GM12878 (cell line): ENCODE measurements around the gene RASGRP2. TPM values are rescaled to one million over a fixed set of nuclear protein-coding genes. Genes with fewer than 3 reads are reported as not detected.

Experiments used
- ATAC-seq: fragments of 200-7000 bp; cut with Tn5 transposase; 3 replicates; pipeline ENCODE4 v1.9.1; 2020; ENCODE audit warnings: mild to moderate bottlenecking, moderate library complexity
- BruUV-seq: library from RNA; stranded (reverse); fragments of 400-500 nt; replicated peaks from 2 replicates; lab custom pipeline; 2021; lab: Mats Ljungman, UMichigan
- CTCF ChIA-PET: fragments of 300-600 bp; sonication (Branson Sonifier 250); formaldehyde crosslinking; extraction: SDS; loops from one replicate; lab custom pipeline; 2021; ENCODE audit warnings: inconsistent platforms; lab: Yijun Ruan, JAX
- POLR2A ChIA-PET: fragments of 350-600 bp; formaldehyde crosslinking; extraction: SDS; loops from one replicate; lab custom pipeline; 2021; ENCODE audit warnings: inconsistent platforms; lab: Charles Lee
- RAD21 ChIA-PET: fragments of 300-600 bp; sonication (Branson Sonifier 250); formaldehyde crosslinking; loops from one replicate; lab custom pipeline; 2023; ENCODE audit warnings: antibody characterized with exemption; ENCODE audit not compliant: unreplicated experiment; lab: Charles Lee
- SMC1A ChIA-PET: fragments of 300-600 bp; sonication (Branson Sonifier 250); formaldehyde crosslinking; loops from one replicate; lab custom pipeline; 2023; ENCODE audit not compliant: unreplicated experiment, uncharacterized antibody; lab: Charles Lee
- DNase-seq: peaks from one replicate; pipeline ENCODE4 v3.0.0-alpha.2; 2011; ENCODE audit warnings: low read depth, low spot score
- FAIRE-seq: peaks from 3 replicates; lab custom pipeline; 2011; peaks lifted over from hg19 to GRCh38; lab: Jason Lieb, UNC
- H2AFZ ChIP-seq: 2 replicates; pipeline ENCODE4 v1.6.0; 2011; ENCODE audit warnings: low read depth, low read length, control low read depth; ENCODE audit not compliant: control insufficient read depth
- H3K27ac ChIP-seq: 2 replicates; pipeline ENCODE4 v1.5.1; 2011; ENCODE audit warnings: control low read depth; ENCODE audit not compliant: control insufficient read depth, insufficient read depth
- H3K27me3 ChIP-seq, 2 experiments: replicated peaks in 1 of 2; 2 replicates each; pipeline versions ENCODE4 v1.6.0 to v1.6.1; 2011; ENCODE audit warnings: low read length in 1 of 2; ENCODE audit not compliant: control insufficient read depth in 2 of 2, insufficient read depth in 2 of 2
- H3K36me3 ChIP-seq, 2 experiments: 2 replicates each; pipeline ENCODE4 v1.5.1; 2011; ENCODE audit warnings: low read length in 1 of 2; ENCODE audit not compliant: control insufficient read depth in 2 of 2, insufficient read depth in 2 of 2
- H3K4me1 ChIP-seq: 2 replicates; pipeline ENCODE4 v1.6.1; 2011; ENCODE audit warnings: mild to moderate bottlenecking, low read length, moderate library complexity, mixed read lengths; ENCODE audit not compliant: control insufficient read depth, insufficient read depth
- H3K4me2 ChIP-seq: 2 replicates; pipeline ENCODE4 v1.6.0; 2011; ENCODE audit warnings: control low read depth; ENCODE audit not compliant: control insufficient read depth, insufficient read depth
- H3K4me3 ChIP-seq: fragments of 200-600 bp; sonication (generic); 2 replicates; pipeline ENCODE4 v1.5.1; 2016
- H3K79me2 ChIP-seq: 2 replicates; pipeline ENCODE4 v1.6.0; 2011; ENCODE audit warnings: low read length; ENCODE audit not compliant: control insufficient read depth, insufficient read depth
- H3K9ac ChIP-seq: 2 replicates; pipeline ENCODE4 v1.8.0; 2011; ENCODE audit warnings: low read length, control low read depth, mixed read lengths; ENCODE audit not compliant: control insufficient read depth, insufficient read depth
- H3K9me3 ChIP-seq: replicated peaks from 3 replicates; pipeline ENCODE4 v1.5.1; 2011; ENCODE audit warnings: mild to moderate bottlenecking, low read length; ENCODE audit not compliant: control insufficient read depth, insufficient read depth
- H4K20me1 ChIP-seq: 2 replicates; pipeline ENCODE4 v1.6.0; 2011; ENCODE audit not compliant: control insufficient read depth, insufficient read depth
- CBX5 ChIP-seq: sonication (generic); IDR thresholded peaks from 2 replicates; pipeline ENCODE4 v1.6.1; 2016; ENCODE audit warnings: low read depth, moderate library complexity, mild to moderate bottlenecking, inconsistent platforms
- CREM ChIP-seq: IDR thresholded peaks from 2 replicates; pipeline ENCODE4 v1.6.1; 2014; ENCODE audit warnings: antibody characterized with exemption, low read depth
- DPF2 ChIP-seq: fragments of 450-650 bp; IDR thresholded peaks from 2 replicates; pipeline ENCODE4 v1.6.1; 2017; ENCODE audit warnings: mild to moderate bottlenecking
- FOXK2 ChIP-seq: fragments of 450-650 bp; IDR thresholded peaks from 2 replicates; pipeline ENCODE4 v1.6.1; 2017; ENCODE audit warnings: mild to moderate bottlenecking, moderate library complexity
- HDAC6 ChIP-seq: fragments of 200-600 bp; sonication (generic); IDR thresholded peaks from one replicate; pipeline ENCODE4 v1.8.0; 2017; ENCODE audit warnings: antibody characterized with exemption; ENCODE audit not compliant: unreplicated experiment
- MTA3 ChIP-seq: IDR thresholded peaks from 2 replicates; pipeline ENCODE4 v1.6.1; 2012; ENCODE audit warnings: low read length, inconsistent platforms, borderline replicate concordance
- NR2F1 ChIP-seq: fragments of 450-650 bp; conservative IDR thresholded peaks from 2 replicates; pipeline ENCODE4 v1.6.1; 2017; ENCODE audit warnings: mild to moderate bottlenecking
- RAD51 ChIP-seq: fragments of 450-650 bp; IDR thresholded peaks from 2 replicates; pipeline ENCODE4 v1.6.1; 2016; ENCODE audit warnings: moderate library complexity, mild to moderate bottlenecking, inconsistent platforms
- RCOR1 ChIP-seq: conservative IDR thresholded peaks from 2 replicates; pipeline ENCODE4 v1.6.1; 2012; ENCODE audit warnings: low read depth, low read length, improper control_type of control experiment
- RFX5 ChIP-seq: IDR thresholded peaks from 2 replicates; pipeline ENCODE4 v1.6.1; 2011; ENCODE audit warnings: low read depth, low read length, improper control_type of control experiment
- TBL1XR1 ChIP-seq: IDR thresholded peaks from 2 replicates; pipeline ENCODE4 v1.6.1; 2012; ENCODE audit warnings: low read depth, low read length, improper control_type of control experiment
- USF1 ChIP-seq: IDR thresholded peaks from 2 replicates; pipeline ENCODE4 v1.6.1; 2011; ENCODE audit warnings: borderline replicate concordance, low read depth, mild to moderate bottlenecking, moderate library complexity, mixed read lengths, low read length; ENCODE audit not compliant: insufficient read depth; ENCODE audit errors: extremely low read length
- ZNF24 ChIP-seq: fragments of 450-650 bp; IDR thresholded peaks from 2 replicates; pipeline ENCODE4 v1.6.1; 2017; ENCODE audit warnings: antibody characterized with exemption, mild to moderate bottlenecking
- WGBS: methylation state at CpG from one replicate; pipeline ENCODE4 v1.1.6; 2016; ENCODE audit warnings: low lambda C conversion rate; ENCODE audit not compliant: insufficient replicate concordance, insufficient coverage; ENCODE audit errors: missing lambda C conversion rate; 5-methylcytosine and 5-hydroxymethylcytosine counted together
- in situ Hi-C: fragments of 300-500 bp; cut with MboI; formaldehyde crosslinking; loops from 9 replicates; pipeline ENCODE4 v1.14.3; 2018; ENCODE audit warnings: mixed read lengths
- intact Hi-C: fragments of 100-400 bp; cut with micrococcal nuclease; formaldehyde crosslinking; loops from one replicate; pipeline ENCODE4 v1.14.2; 2022; ENCODE audit not compliant: unreplicated experiment
- polyA plus RNA-seq, 11 experiments: library from polyadenylated mRNA; depleted of rRNA in 4 of 11; unstranded in 6 of 11; stranded (reverse) in 5 of 11; fragments of >200 nt; fragmentation: Nextera tagmentation in 4 of 11; fragmentation: Illumina TruSeq in 1 of 11; extraction: Ambion mirVana in 4 of 11; extraction: Trizol in 1 of 11; gene quantifications; 1 replicate in 1 of 11; 2 replicates in 10 of 11; pipeline versions ENCODE4 v1.2.1 to v1.2.3, GENCODE V29; 2011 to 2016; ENCODE audit warnings: inconsistent platforms in 2 of 11, missing spikeins in 2 of 11, low read depth in 1 of 11
- total RNA-seq, 4 experiments: library from RNA; depleted of rRNA in 3 of 4; stranded (reverse); fragments of >200 nt in 3 of 4; fragmentation: Illumina TruSeq in 1 of 4; extraction: Trizol in 1 of 4; gene quantifications; 2 replicates each; pipeline versions ENCODE4 v1.2.1 to v1.2.3, GENCODE V29; 2013 to 2021
- TF ChIP-seq, protein P1 (sequence below): fragments of 450-650 bp; IDR thresholded peaks from 2 replicates; pipeline ENCODE4 v1.6.1; 2016; ENCODE audit warnings: mild to moderate bottlenecking, moderate library complexity, borderline replicate concordance

The RASGRP2 gene
- total and polyA plus RNA-seq, 10 of the 15 experiments (the other 5 are each of a cell fraction or from before 2014, with no cell fraction given), result 0.26 to 9.0 (median 5.4) TPM

DNA sequence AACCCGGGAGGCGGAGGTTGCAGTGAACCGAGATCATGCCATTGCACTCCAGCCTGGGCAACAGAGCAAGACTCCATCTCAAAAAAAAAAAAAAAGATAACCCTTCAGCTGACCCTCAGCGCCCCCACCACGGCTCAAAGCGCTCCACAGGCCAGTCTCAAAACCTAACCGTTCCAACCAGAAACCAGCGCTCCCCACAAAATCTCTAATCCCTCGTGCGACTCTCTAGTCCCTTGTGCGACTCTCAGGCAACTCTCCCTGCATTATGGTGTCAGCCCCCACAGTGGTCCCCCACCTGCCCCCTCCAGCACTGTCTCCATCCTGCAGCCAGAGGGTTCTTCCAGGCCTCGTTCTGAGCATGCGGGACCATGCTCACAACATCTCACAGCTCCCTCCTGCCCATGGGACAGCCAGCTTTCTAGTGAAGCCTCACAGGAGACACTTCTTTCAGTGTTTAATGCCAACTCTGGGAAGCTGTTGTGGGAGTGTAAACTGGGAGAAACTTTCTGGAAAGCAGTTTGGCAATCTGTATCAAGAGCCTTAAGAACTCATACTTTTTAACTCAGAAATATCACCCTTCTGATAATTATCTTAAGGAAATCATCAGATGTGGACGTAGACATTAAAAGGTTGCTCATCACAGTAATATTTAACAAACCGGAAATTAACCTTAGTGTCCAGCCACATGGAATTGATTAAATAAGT is 4.2 kb upstream of the RASGRP2 start:
- SMC1A ChIA-PET, result interaction anchor here (0.9 kb wide), 1 partner anchor 24 kb away, joined by 4 read pairs; no protein-coding TSS in a partner anchor
- POLR2A ChIA-PET, result interaction anchor here (0.6 to 1.0 kb wide), 3 partner anchors 11 to 24 kb away, joined by 3 read pairs; no protein-coding TSS in a partner anchor
- DNase-seq (no peak), FAIRE-seq (no peak), ATAC-seq (no peak)
- Histone ChIP-seq H3K27me3 (peaks cover 0 to 4% of the 10 kb centered on the region in 2 experiments; a peak in 1 of 4 replicates), H3K4me3 (no peak overlapping the region), H3K36me3 (no peaks in the 10 kb centered on the region), H3K9me3 (no peaks in the 10 kb centered on the region), H3K9ac (no peak overlapping the region), H2AFZ (no peak overlapping the region), H3K4me2 (no peak overlapping the region), H3K4me1 (peaks cover 20% of the 10 kb centered on the region), H3K27ac (no peak overlapping the region), H3K79me2 (no peaks in the 10 kb centered on the region), H4K20me1 (no peaks in the 10 kb centered on the region)
- CTCF ChIA-PET, result interaction anchor here (1.2 to 2.6 kb wide), 4 partner anchors 20 to 60 kb away, joined by 3 to 11 read pairs (median 5); no protein-coding TSS in a partner anchor
- in situ Hi-C loops (no loop called here), intact Hi-C loops (no loop called here)
- BruUV-seq, result no TSS peak
- RAD21 ChIA-PET, result interaction anchor here (1.1 kb wide), 1 partner anchor 31 kb away, joined by 4 read pairs; the partner anchor contains the start of gene SF1
- 91% methylated on average over 15 of the region's 15 CpGs for WGBS
- TF ChIP-seq FOXK2 (no peak), ZNF24 (no peak), TBL1XR1 (no peak), HDAC6 (no peak), RAD51 (no peak), CREM (no peak), DPF2 (no peak), RFX5 (no peak), CBX5 (no peak), RCOR1 (no peak), NR2F1 (no peak), USF1 (no peak), MTA3 (no peak)
- TF ChIP-seq, protein P1, sequence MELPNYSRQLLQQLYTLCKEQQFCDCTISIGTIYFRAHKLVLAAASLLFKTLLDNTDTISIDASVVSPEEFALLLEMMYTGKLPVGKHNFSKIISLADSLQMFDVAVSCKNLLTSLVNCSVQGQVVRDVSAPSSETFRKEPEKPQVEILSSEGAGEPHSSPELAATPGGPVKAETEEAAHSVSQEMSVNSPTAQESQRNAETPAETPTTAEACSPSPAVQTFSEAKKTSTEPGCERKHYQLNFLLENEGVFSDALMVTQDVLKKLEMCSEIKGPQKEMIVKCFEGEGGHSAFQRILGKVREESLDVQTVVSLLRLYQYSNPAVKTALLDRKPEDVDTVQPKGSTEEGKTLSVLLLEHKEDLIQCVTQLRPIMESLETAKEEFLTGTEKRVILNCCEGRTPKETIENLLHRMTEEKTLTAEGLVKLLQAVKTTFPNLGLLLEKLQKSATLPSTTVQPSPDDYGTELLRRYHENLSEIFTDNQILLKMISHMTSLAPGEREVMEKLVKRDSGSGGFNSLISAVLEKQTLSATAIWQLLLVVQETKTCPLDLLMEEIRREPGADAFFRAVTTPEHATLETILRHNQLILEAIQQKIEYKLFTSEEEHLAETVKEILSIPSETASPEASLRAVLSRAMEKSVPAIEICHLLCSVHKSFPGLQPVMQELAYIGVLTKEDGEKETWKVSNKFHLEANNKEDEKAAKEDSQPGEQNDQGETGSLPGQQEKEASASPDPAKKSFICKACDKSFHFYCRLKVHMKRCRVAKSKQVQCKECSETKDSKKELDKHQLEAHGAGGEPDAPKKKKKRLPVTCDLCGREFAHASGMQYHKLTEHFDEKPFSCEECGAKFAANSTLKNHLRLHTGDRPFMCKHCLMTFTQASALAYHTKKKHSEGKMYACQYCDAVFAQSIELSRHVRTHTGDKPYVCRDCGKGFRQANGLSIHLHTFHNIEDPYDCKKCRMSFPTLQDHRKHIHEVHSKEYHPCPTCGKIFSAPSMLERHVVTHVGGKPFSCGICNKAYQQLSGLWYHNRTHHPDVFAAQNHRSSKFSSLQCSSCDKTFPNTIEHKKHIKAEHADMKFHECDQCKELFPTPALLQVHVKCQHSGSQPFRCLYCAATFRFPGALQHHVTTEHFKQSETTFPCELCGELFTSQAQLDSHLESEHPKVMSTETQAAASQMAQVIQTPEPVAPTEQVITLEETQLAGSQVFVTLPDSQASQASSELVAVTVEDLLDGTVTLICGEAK, result no peak
